HG02852 (cell line): ENCODE data around the gene XRCC6.
A peak's percentile ranks its signal among the peaks of the same experiment; 100 is the strongest.
"Not testable (repeated sequence)": the region's sequence is repeated elsewhere in the genome, so short reads cannot be mapped to it uniquely, and the experiment has no call there.

Experiments
- ATAC-seq: cut with Tn5 transposase; IDR thresholded peaks from one replicate; pipeline ENCODE4 v1.9.1; 2021; ENCODE audit warnings: mild to moderate bottlenecking, moderate library complexity; ENCODE audit not compliant: unreplicated experiment

Gene XRCC6

GRCh38 chr22:41621099-41621910, at the start of gene XRCC6:
Gene XRCC6, plus strand, starts transcription at chr22:41621295. Its CDS starts 710 bp downstream, at chr22:41622005.
- ATAC-seq: peak; percentile 74

GRCh38 chr22:41571786-41572185, 49.3 kb upstream of the XRCC6 start:
- no peak for ATAC-seq

- ATAC-seq: not testable (repeated sequence)
Observed at GRCh38 chr22:41572305-41572704, 48.8 kb upstream of the XRCC6 start.

- no peak for ATAC-seq
Observed at GRCh38 chr22:41573677-41574076, 47.4 kb upstream of the XRCC6 start.

- no peak for ATAC-seq
Observed at GRCh38 chr22:41574847-41575381, 46.2 kb upstream of the XRCC6 start.

- no peak for ATAC-seq
Observed at GRCh38 chr22:41575533-41575932, 45.6 kb upstream of the XRCC6 start.

GRCh38 chr22:41576877-41577276, 44.2 kb upstream of the XRCC6 start:
- ATAC-seq: no peak

GRCh38 chr22:41578114-41578513, 43.0 kb upstream of the XRCC6 start:
- no peak for ATAC-seq

- no peak for ATAC-seq
Observed at GRCh38 chr22:41578818-41579217, 42.3 kb upstream of the XRCC6 start.

- ATAC-seq: no peak
Observed at GRCh38 chr22:41579297-41579996, 41.6 kb upstream of the XRCC6 start.

- ATAC-seq: no peak
Observed at GRCh38 chr22:41579997-41580355, 41.1 kb upstream of the XRCC6 start.

- no peak for ATAC-seq
Observed at GRCh38 chr22:41582694-41583093, 38.4 kb upstream of the XRCC6 start.

- no peak for ATAC-seq
Observed at GRCh38 chr22:41584881-41585280, 36.2 kb upstream of the XRCC6 start.

GRCh38 chr22:41585898-41586297, 35.2 kb upstream of the XRCC6 start:
- ATAC-seq: no peak

GRCh38 chr22:41587347-41587723, 33.8 kb upstream of the XRCC6 start:
- no peak for ATAC-seq

- peak; percentile 89 for ATAC-seq
Observed at GRCh38 chr22:41589391-41590241, 31.5 kb upstream of the XRCC6 start, which contains the start of gene PMM1. Gene PMM1, minus strand, starts transcription at chr22:41589840. Its CDS starts 35 bp downstream, at chr22:41589805.

GRCh38 chr22:41593336-41593960, 27.6 kb upstream of the XRCC6 start:
- not testable (repeated sequence) for ATAC-seq

GRCh38 chr22:41595703-41596102, 25.4 kb upstream of the XRCC6 start:
- ATAC-seq: no peak

- ATAC-seq: no peak
Observed at GRCh38 chr22:41596776-41597634, 24.1 kb upstream of the XRCC6 start.

- ATAC-seq: no peak
Observed at GRCh38 chr22:41597635-41597953, 23.5 kb upstream of the XRCC6 start.
